ENCODE data around the gene FBXW10.
A peak's percentile ranks its signal among the peaks of the same experiment; 100 is the strongest.
"Not testable (repeated sequence)": the region's sequence is repeated elsewhere in the genome, so short reads cannot be mapped to it uniquely, and the experiment has no call there.

FBXW10 gene, protein sequence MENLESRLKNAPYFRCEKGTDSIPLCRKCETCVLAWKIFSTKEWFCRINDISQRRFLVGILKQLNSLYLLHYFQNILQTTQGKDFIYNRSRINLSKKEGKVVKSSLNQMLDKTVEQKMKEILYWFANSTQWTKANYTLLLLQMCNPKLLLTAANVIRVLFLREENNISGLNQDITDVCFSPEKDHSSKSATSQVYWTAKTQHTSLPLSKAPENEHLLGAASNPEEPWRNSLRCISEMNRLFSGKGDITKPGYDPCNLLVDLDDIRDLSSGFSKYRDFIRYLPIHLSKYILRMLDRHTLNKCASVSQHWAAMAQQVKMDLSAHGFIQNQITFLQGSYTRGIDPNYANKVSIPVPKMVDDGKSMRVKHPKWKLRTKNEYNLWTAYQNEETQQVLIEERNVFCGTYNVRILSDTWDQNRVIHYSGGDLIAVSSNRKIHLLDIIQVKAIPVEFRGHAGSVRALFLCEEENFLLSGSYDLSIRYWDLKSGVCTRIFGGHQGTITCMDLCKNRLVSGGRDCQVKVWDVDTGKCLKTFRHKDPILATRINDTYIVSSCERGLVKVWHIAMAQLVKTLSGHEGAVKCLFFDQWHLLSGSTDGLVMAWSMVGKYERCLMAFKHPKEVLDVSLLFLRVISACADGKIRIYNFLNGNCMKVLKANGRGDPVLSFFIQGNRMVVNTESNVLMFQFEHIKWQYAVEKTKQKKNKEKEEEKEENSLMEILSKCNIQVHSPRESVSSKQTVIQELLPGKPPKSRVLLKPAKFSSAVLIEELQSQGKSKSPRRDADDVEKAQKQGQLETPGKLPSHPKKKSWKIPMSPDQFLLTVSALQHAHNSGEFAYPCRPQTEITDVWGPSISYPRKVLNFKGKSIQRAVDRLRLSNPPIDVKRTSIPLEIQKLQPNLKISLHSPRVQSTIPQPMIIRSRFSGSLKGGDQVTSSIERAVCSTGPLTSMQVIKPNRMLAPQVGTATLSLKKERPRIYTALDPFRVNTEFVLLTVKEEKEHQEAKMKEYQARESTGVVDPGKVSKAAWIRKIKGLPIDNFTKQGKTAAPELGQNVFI

DNA sequence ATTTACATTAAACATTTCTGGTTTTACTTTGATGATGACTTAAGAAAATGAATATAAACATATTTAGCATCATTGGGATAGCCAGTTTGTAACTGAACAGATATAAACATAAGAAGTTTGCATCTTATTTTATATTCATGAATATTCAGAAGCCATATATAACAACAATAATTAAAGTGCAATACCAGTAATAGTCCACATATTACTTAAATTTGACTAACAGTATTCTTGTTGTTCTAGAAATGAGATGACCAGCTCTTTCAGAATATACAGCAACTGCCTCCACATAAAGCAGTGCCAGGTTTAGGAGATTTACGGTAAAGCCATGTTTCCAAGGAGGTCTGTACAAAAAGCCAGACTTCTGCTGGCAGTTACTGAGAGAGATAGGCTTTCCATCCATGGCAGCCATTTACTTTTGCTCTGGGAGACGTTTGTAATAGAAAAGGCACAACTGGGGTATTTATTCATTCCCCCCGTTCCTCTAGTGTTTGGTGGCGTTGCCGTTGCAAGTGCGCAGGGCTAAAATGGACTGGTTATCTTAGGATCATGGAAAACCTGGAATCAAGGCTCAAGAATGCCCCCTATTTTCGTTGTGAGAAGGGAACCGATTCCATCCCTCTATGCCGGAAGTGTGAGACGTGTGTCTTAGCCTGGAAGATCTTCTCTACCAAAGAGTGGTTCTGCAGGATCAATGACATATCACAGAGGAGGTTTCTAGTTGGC is at the start of gene FBXW10:
Gene FBXW10 (plus strand): TSS at position 356 of the 723 bp plus-strand sequence. CDS start 191 bp downstream, at position 547.
- ATAC-seq (ENCODE audit: insufficient read depth, low read depth): not testable (repeated sequence)

DNA sequence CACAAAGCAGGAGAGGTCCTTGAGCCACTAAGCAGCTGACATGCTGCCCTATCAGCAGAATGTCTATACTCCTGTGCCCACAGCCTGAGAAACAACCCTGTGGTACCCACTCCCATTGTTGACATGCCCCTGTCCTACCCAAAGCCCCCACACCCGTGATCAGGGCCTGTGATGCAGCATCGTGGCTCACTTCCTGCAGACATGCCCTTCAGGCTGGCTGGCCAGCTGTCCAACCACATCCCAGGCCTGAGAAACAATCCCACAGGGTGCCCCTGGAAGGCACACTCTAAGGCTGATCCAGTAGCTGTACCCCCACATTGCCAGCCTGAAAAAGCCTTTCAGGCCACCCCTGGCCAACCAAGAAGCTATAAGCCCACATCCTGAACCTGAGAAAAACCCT is 48.7 kb upstream of the FBXW10 start:
- not testable (repeated sequence) for H3K27me3 ChIP-seq (ENCODE audit: insufficient read depth, low read length, poor library complexity); H3K9me3 ChIP-seq (ENCODE audit: insufficient read depth, low read length, severe bottlenecking); H3K4me2 ChIP-seq (ENCODE audit: insufficient read depth, low read length); H3K9ac ChIP-seq (ENCODE audit: low read depth, low read length); H3K36me3 ChIP-seq (ENCODE audit: insufficient read depth, low read length); ATAC-seq (ENCODE audit: insufficient read depth, low read depth); H3K4me3 ChIP-seq (ENCODE audit: low read depth in 1 of 2, low read length in 2 of 2); H4K20me1 ChIP-seq (ENCODE audit: insufficient read depth, low read length); H3K79me2 ChIP-seq (ENCODE audit: insufficient read depth, low read length); DNase-seq; H3K27ac ChIP-seq (ENCODE audit: low read length); H2AFZ ChIP-seq (ENCODE audit: low read depth, low read length)
- H3K4me1 ChIP-seq (ENCODE audit: insufficient read depth, low read length): peaks cover 19% of the 10 kb centered on the region

More for the DNA sequence above, at the start of gene FBXW10:
- H3K36me3 ChIP-seq (ENCODE audit: insufficient read depth, low read length); H3K79me2 ChIP-seq (ENCODE audit: insufficient read depth, low read length); H3K4me1 ChIP-seq (ENCODE audit: insufficient read depth, low read length); H3K27me3 ChIP-seq (ENCODE audit: insufficient read depth, low read length, poor library complexity); H2AFZ ChIP-seq (ENCODE audit: low read depth, low read length); H3K9ac ChIP-seq (ENCODE audit: low read depth, low read length); H3K9me3 ChIP-seq (ENCODE audit: insufficient read depth, low read length, severe bottlenecking); H4K20me1 ChIP-seq (ENCODE audit: insufficient read depth, low read length); H3K27ac ChIP-seq (ENCODE audit: low read length); H3K4me2 ChIP-seq (ENCODE audit: insufficient read depth, low read length); DNase-seq; H3K4me3 ChIP-seq (ENCODE audit: low read depth in 1 of 2, low read length in 2 of 2): not testable (repeated sequence)

DNA sequence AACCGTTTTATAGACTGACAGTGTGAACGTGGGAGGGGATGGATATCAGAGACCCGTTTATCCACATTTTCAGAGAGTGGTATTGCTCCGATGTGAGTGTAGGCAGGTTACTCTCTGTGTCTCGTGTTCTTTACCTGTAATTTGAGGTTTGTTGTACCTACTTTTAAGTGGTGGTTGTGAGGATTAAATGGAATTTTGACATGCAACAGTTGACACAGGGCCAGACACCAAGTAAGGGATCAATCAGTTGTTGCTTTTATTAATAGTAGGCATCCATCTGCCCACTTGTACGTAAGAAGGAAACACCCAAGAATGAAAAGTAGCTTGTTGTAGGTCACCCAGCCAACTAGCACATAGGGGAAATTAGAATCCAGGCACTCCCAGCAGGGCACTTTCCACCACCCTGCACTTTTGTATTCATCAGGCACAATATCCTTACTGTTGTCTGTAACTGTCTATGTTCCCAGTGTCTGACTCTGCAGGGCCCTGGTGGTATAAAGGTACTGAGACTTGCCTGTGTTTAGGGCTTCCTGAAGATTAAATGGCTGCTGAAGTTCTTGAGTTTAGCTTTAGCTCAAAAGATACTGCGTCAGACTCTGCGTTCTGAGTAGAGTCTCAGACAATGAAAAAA is 45.3 kb upstream of the FBXW10 start:
- not testable (repeated sequence) for H3K79me2 ChIP-seq (ENCODE audit: insufficient read depth, low read length)

DNA sequence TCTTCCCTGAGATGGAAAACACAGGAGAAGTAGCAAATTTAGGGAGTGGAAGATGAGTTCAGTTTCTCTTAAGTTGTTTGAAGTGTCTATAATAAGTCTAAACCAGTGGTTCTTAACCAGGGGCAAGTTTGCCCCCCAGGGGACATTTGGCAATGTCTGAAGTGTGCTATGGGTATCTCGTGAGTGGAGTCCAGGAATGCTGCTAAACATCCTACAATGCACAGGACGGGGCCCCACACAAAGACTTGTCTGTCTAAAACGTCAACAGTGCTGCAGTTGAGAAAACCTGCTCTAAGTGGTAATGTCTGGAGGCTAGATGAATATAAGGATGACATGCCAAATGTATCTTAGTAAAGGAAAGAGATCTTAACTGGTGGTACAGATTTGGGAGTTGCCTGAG is 37.9 kb upstream of the FBXW10 start:
- H3K79me2 ChIP-seq (ENCODE audit: insufficient read depth, low read length); H3K27me3 ChIP-seq (ENCODE audit: insufficient read depth, low read length, poor library complexity); DNase-seq; H2AFZ ChIP-seq (ENCODE audit: low read depth, low read length); ATAC-seq (ENCODE audit: insufficient read depth, low read depth); H3K27ac ChIP-seq (ENCODE audit: low read length); H3K9ac ChIP-seq (ENCODE audit: low read depth, low read length); H3K4me1 ChIP-seq (ENCODE audit: insufficient read depth, low read length); H3K9me3 ChIP-seq (ENCODE audit: insufficient read depth, low read length, severe bottlenecking); H3K4me2 ChIP-seq (ENCODE audit: insufficient read depth, low read length); H3K4me3 ChIP-seq (ENCODE audit: low read depth in 1 of 2, low read length in 2 of 2); H4K20me1 ChIP-seq (ENCODE audit: insufficient read depth, low read length); H3K36me3 ChIP-seq (ENCODE audit: insufficient read depth, low read length): not testable (repeated sequence)

More for the DNA sequence above, 45.3 kb upstream of the FBXW10 start:
- H3K4me2 ChIP-seq (ENCODE audit: insufficient read depth, low read length): peak overlapping the region; percentile 97
- peak overlapping the region; percentile 98 for H2AFZ ChIP-seq (ENCODE audit: low read depth, low read length)
- peak overlapping the region; percentile 66 for H3K27ac ChIP-seq (ENCODE audit: low read length)
- not testable (repeated sequence) for H3K36me3 ChIP-seq (ENCODE audit: insufficient read depth, low read length); H3K9me3 ChIP-seq (ENCODE audit: insufficient read depth, low read length, severe bottlenecking); H4K20me1 ChIP-seq (ENCODE audit: insufficient read depth, low read length); H3K27me3 ChIP-seq (ENCODE audit: insufficient read depth, low read length, poor library complexity); DNase-seq; ATAC-seq (ENCODE audit: insufficient read depth, low read depth)
- peaks cover 19% of the 10 kb centered on the region for H3K4me1 ChIP-seq (ENCODE audit: insufficient read depth, low read length)
- peak overlapping the region; percentile 49 to 74 for H3K4me3 ChIP-seq (ENCODE audit: low read depth in 1 of 2, low read length in 2 of 2)
- peak overlapping the region; percentile 69 for H3K9ac ChIP-seq (ENCODE audit: low read depth, low read length)

DNA sequence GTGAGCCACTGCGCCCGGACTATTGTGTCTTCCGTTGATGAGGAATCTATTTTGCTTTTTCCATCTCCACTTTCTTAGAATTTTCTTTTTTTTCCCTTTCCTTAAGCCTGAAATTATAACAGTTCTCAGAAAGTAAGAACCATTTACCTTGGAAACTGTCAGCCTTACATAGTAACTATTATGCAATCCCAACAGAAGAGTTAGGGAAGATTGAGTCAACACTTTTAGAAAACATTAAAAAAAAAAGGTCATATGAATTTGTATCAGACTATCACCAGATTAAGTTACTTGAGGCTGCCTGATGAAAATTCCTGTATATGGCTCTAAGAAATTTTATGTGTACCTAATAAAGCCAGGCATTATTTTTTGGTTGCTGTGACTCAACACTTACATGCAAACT is 35.6 kb upstream of the FBXW10 start:
- H3K4me2 ChIP-seq (ENCODE audit: insufficient read depth, low read length): not testable (repeated sequence)

More for the DNA sequence above, 35.6 kb upstream of the FBXW10 start:
- not testable (repeated sequence) for H3K9me3 ChIP-seq (ENCODE audit: insufficient read depth, low read length, severe bottlenecking); H4K20me1 ChIP-seq (ENCODE audit: insufficient read depth, low read length); H3K79me2 ChIP-seq (ENCODE audit: insufficient read depth, low read length); H3K4me3 ChIP-seq (ENCODE audit: low read depth in 1 of 2, low read length in 2 of 2); H3K27ac ChIP-seq (ENCODE audit: low read length); H3K27me3 ChIP-seq (ENCODE audit: insufficient read depth, low read length, poor library complexity); H2AFZ ChIP-seq (ENCODE audit: low read depth, low read length); H3K36me3 ChIP-seq (ENCODE audit: insufficient read depth, low read length); ATAC-seq (ENCODE audit: insufficient read depth, low read depth); H3K9ac ChIP-seq (ENCODE audit: low read depth, low read length); DNase-seq; H3K4me1 ChIP-seq (ENCODE audit: insufficient read depth, low read length)

All from DND-41 (cell line).